Measurements from ENCODE around the gene TRIM54.
"Not testable (repeated sequence)": the region's sequence is repeated elsewhere in the genome, so short reads cannot be mapped to it uniquely, and the experiment has no call there.

Gene TRIM54

GRCh38 chr2:27353386-27353761 lies 71.1 kb downstream of the TRIM54 start:
- H3K4me3 ChIP-seq (ENCODE audit: control insufficient read depth in 1 of 7, extremely low read depth in 1 of 7, insufficient read depth in 4 of 7, low read depth in 2 of 7, low read length in 6 of 7); H3K27me3 ChIP-seq (replicated peaks in 2 of 5; ENCODE audit: control insufficient read depth in 4 of 5, insufficient read depth in 5 of 5, low read length in 4 of 5); H3K36me3 ChIP-seq (ENCODE audit: control insufficient read depth in 4 of 4, insufficient read depth in 4 of 4, low read length in 3 of 4); H3K9me3 ChIP-seq (ENCODE audit: control extremely low read depth in 1 of 5, control insufficient read depth in 4 of 5, insufficient read depth in 2 of 5, low read depth in 1 of 5, low read length in 4 of 5); DNase-seq: not testable (repeated sequence)
- H3K4me1 ChIP-seq (ENCODE audit: control extremely low read depth in 1 of 4, control insufficient read depth in 4 of 4, insufficient read depth in 4 of 4, low read length in 3 of 4), result peaks cover 12 to 32% (median 24%) of the 10 kb centered on the region in 4 experiments
- POLR2A ChIA-PET, result interaction anchor here (0.7 to 0.9 kb wide), 2 partner anchors 10 to 16 kb away, joined by 5 read pairs; no protein-coding TSS in a partner anchor
- H3K27ac ChIP-seq (ENCODE audit: insufficient read depth in 1 of 2, low read depth in 1 of 2, low read length in 2 of 2, poor library complexity in 1 of 2, severe bottlenecking in 2 of 2), result peak overlapping the region in 1 of 2 experiments; percentile 66
- CTCF ChIA-PET, result interaction anchor here (1.0 to 2.7 kb wide), 4 partner anchors 10 to 17 kb away, joined by 3 to 17 read pairs (median 6); no protein-coding TSS in a partner anchor
- WGBS (ENCODE audit: insufficient coverage), result 100% methylated on average over 5 of the region's 5 CpGs

DNA sequence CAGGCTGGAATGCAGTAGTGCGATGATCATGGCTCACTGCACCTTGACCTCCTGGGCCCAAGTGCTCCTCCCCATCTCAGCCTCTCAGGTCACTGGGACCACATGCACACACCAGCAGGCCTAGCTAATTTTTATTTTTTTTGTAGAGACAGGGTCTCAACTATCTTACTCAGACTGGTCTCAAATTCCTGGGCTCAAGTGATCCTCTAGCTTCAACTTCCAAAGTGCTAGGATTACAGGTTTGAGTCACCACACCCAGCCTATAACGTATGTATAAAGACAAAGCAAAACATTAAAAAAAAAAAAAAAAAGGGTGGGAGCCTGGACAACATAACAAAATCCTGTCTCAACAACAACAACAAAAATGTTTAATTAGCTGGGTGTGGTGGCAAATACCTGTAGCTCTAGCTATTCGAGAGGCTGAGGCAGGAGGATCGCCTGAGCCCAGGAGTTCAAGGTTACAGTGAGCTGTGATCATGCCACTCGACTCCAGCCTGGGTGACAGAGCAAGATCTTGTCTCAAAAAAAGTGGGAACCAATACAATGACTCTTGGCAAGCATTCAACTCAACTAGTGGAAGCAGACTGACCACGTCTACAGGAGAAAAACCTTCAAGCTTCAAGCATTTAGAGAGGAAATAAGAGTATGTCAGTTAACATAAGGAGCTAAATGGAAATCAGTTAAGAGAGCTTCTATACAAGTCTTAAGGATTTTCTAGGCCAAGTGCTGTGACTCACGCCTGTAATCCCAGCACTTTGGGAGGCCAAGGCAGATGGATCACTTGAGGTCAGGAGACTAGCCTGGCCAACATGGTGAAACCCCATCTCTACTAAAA lies 71.8 kb downstream of the TRIM54 start:
- no peak for DNase-seq
- H3K27me3 ChIP-seq (replicated peaks in 2 of 5; ENCODE audit: control insufficient read depth in 4 of 5, insufficient read depth in 5 of 5, low read length in 4 of 5), result no peaks in the 10 kb centered on the region
- H3K9me3 ChIP-seq (ENCODE audit: control extremely low read depth in 1 of 5, control insufficient read depth in 4 of 5, insufficient read depth in 2 of 5, low read depth in 1 of 5, low read length in 4 of 5), result no peaks in the 10 kb centered on the region
- H3K27ac ChIP-seq (ENCODE audit: insufficient read depth in 1 of 2, low read depth in 1 of 2, low read length in 2 of 2, poor library complexity in 1 of 2, severe bottlenecking in 2 of 2), result peak overlapping the region in 1 of 2 experiments; percentile 66
- POLR2A ChIA-PET, result interaction anchor here (0.6 to 0.9 kb wide), 2 partner anchors 16 to 36 kb away, joined by 3 to 5 read pairs; no protein-coding TSS in a partner anchor
- H3K4me1 ChIP-seq (ENCODE audit: control extremely low read depth in 1 of 4, control insufficient read depth in 4 of 4, insufficient read depth in 4 of 4, low read length in 3 of 4), result peaks cover 12 to 34% (median 26%) of the 10 kb centered on the region in 4 experiments
- H3K36me3 ChIP-seq (ENCODE audit: control insufficient read depth in 4 of 4, insufficient read depth in 4 of 4, low read length in 3 of 4), result peaks cover 2 to 6% (median 3%) of the 10 kb centered on the region in 4 experiments
- CTCF ChIA-PET, result interaction anchor here (0.7 to 2.7 kb wide), 4 partner anchors 10 to 51 kb away, joined by 3 to 17 read pairs (median 6); no protein-coding TSS in a partner anchor
- no peak overlapping the region for H3K4me3 ChIP-seq (ENCODE audit: control insufficient read depth in 1 of 7, extremely low read depth in 1 of 7, insufficient read depth in 4 of 7, low read depth in 2 of 7, low read length in 6 of 7)
- WGBS (ENCODE audit: insufficient coverage), result 83% methylated on average over 5 of the region's 7 CpGs

DNA sequence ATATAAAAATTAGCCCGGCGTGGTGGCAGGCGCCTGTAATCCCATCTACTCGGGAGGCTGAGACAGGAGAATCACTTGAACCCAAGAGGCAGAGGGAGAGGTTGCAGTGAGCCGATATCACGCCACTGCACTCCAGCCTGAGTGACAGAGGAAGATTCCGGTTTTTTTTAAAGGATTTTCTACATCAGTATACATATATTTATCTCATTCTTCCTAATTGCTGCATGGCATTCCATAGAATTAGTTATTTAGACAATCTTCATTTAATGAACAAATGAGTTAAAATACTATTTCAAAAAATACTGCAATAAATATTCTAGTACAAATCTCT lies 72.3 kb downstream of the TRIM54 start:
- Histone ChIP-seq H3K4me1 (ENCODE audit: control extremely low read depth in 1 of 4, control insufficient read depth in 4 of 4, insufficient read depth in 4 of 4, low read length in 3 of 4) (peaks cover 12 to 34% (median 26%) of the 10 kb centered on the region in 4 experiments), H3K36me3 (ENCODE audit: control insufficient read depth in 4 of 4, insufficient read depth in 4 of 4, low read length in 3 of 4) (peaks cover 2 to 6% (median 3%) of the 10 kb centered on the region in 4 experiments), H3K27ac (ENCODE audit: insufficient read depth in 1 of 2, low read depth in 1 of 2, low read length in 2 of 2, poor library complexity in 1 of 2, severe bottlenecking in 2 of 2) (peak overlapping the region in 1 of 2 experiments; percentile 66), H3K27me3 (replicated peaks in 2 of 5; ENCODE audit: control insufficient read depth in 4 of 5, insufficient read depth in 5 of 5, low read length in 4 of 5) (no peaks in the 10 kb centered on the region), H3K4me3 (ENCODE audit: control insufficient read depth in 1 of 7, extremely low read depth in 1 of 7, insufficient read depth in 4 of 7, low read depth in 2 of 7, low read length in 6 of 7) (no peak overlapping the region), H3K9me3 (ENCODE audit: control extremely low read depth in 1 of 5, control insufficient read depth in 4 of 5, insufficient read depth in 2 of 5, low read depth in 1 of 5, low read length in 4 of 5) (no peaks in the 10 kb centered on the region)
- 98% methylated on average over 5 of the region's 7 CpGs for WGBS (ENCODE audit: insufficient coverage)
- no peak for DNase-seq
- CTCF ChIA-PET, result interaction anchor here (0.7 to 2.7 kb wide), 3 partner anchors 11 to 51 kb away, joined by 4 to 17 read pairs (median 9); no protein-coding TSS in a partner anchor
- POLR2A ChIA-PET, result interaction anchor here (0.6 to 0.9 kb wide), 2 partner anchors 15 to 37 kb away, joined by 3 to 5 read pairs; no protein-coding TSS in a partner anchor

DNA sequence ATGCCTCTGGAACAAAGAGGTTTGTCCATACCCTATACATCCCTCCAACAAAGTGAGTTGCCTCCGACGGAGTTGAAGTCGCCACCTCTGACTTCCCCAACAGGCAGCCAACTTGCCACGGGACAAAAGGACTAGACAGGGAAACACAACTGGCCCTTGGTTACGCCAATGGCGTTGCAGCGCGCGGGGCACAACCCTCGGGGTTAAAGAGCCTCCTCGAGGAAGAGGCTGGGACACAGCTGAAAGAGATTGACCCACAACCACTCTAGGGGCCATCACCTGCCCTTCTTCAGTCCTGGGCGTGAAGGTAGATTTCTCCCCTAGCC lies 73.8 kb downstream of the TRIM54 start:
- peaks cover 0 to 3% (median 1%) of the 10 kb centered on the region in 4 experiments for H3K36me3 ChIP-seq (ENCODE audit: control insufficient read depth in 4 of 4, insufficient read depth in 4 of 4, low read length in 3 of 4)
- H3K27me3 ChIP-seq (replicated peaks in 2 of 5; ENCODE audit: control insufficient read depth in 4 of 5, insufficient read depth in 5 of 5, low read length in 4 of 5), result no peaks in the 10 kb centered on the region
- peak overlapping the region; percentile 79 to 99 (median 91) for H3K4me3 ChIP-seq (ENCODE audit: control insufficient read depth in 1 of 7, extremely low read depth in 1 of 7, insufficient read depth in 4 of 7, low read depth in 2 of 7, low read length in 6 of 7)
- ChIA-PET POLR2A (interaction anchor here (1.3 to 1.7 kb wide), 3 partner anchors 13 to 53 kb away, joined by 7 to 10 read pairs (median 7); partner anchors contain the start of gene PPM1G), CTCF (interaction anchor here (0.7 to 1.7 kb wide), 5 partner anchors 12 to 51 kb away, joined by 3 to 5 read pairs (median 3); no protein-coding TSS in a partner anchor)
- WGBS (ENCODE audit: insufficient coverage), result 0% methylated on average over 8 of the region's 12 CpGs
- H3K4me1 ChIP-seq (ENCODE audit: control extremely low read depth in 1 of 4, control insufficient read depth in 4 of 4, insufficient read depth in 4 of 4, low read length in 3 of 4), result peaks cover 12 to 34% (median 26%) of the 10 kb centered on the region in 4 experiments
- DNase-seq, result no peak
- no peaks in the 10 kb centered on the region for H3K9me3 ChIP-seq (ENCODE audit: control extremely low read depth in 1 of 5, control insufficient read depth in 4 of 5, insufficient read depth in 2 of 5, low read depth in 1 of 5, low read length in 4 of 5)
- H3K27ac ChIP-seq (ENCODE audit: insufficient read depth in 1 of 2, low read depth in 1 of 2, low read length in 2 of 2, poor library complexity in 1 of 2, severe bottlenecking in 2 of 2), result peak overlapping the region; percentile 85 to 96

- DNase-seq, result peak; percentile 99 to 100 (median 99)
- Histone ChIP-seq H3K36me3 (ENCODE audit: control insufficient read depth in 4 of 4, insufficient read depth in 4 of 4, low read length in 3 of 4) (peaks cover 0 to 3% (median under 1%) of the 10 kb centered on the region in 4 experiments), H3K4me3 (ENCODE audit: control insufficient read depth in 1 of 7, extremely low read depth in 1 of 7, insufficient read depth in 4 of 7, low read depth in 2 of 7, low read length in 6 of 7) (peak within 1 kb of the TSS; percentile 79 to 99 (median 91)), H3K4me1 (ENCODE audit: control extremely low read depth in 1 of 4, control insufficient read depth in 4 of 4, insufficient read depth in 4 of 4, low read length in 3 of 4) (peaks cover 12 to 34% (median 26%) of the 10 kb centered on the region in 4 experiments), H3K27ac (ENCODE audit: insufficient read depth in 1 of 2, low read depth in 1 of 2, low read length in 2 of 2, poor library complexity in 1 of 2, severe bottlenecking in 2 of 2) (peak within 1 kb of the TSS; percentile 85 to 96), H3K9me3 (ENCODE audit: control extremely low read depth in 1 of 5, control insufficient read depth in 4 of 5, insufficient read depth in 2 of 5, low read depth in 1 of 5, low read length in 4 of 5) (no peaks in the 10 kb centered on the region), H3K27me3 (replicated peaks in 2 of 5; ENCODE audit: control insufficient read depth in 4 of 5, insufficient read depth in 5 of 5, low read length in 4 of 5) (no peaks in the 10 kb centered on the region)
- 0% methylated on average over 63 of the region's 67 CpGs for WGBS (ENCODE audit: insufficient coverage)
- ChIA-PET CTCF (interaction anchor here (0.6 to 1.7 kb wide), 7 partner anchors 11 to 51 kb away, joined by 3 to 5 read pairs (median 3); no protein-coding TSS in a partner anchor), POLR2A (interaction anchor here (0.6 to 1.7 kb wide), 5 partner anchors 11 to 53 kb away, joined by 3 to 10 read pairs (median 7); partner anchors contain the start of gene PPM1G)
Measured at GRCh38 chr2:27356382-27357181, 74.4 kb downstream of the TRIM54 start, which contains the start of gene GTF3C2. TSS of gene GTF3C2 (minus strand) at chr2:27356764. CDS start at chr2:27343554, 13,210 bp downstream.

All from common myeloid progenitor, CD34-positive (primary cell).